Measurements from ENCODE around the gene KYAT1. TPM values are rescaled to one million over a fixed set of nuclear protein-coding genes. Genes with fewer than 3 reads are reported as not detected.

Gene KYAT1
- total and polyA plus RNA-seq, 2 of the 13 experiments (the other 11 are each of a cell fraction or from before 2014, with no cell fraction given): 9.2 to 46.5 TPM

DNA sequence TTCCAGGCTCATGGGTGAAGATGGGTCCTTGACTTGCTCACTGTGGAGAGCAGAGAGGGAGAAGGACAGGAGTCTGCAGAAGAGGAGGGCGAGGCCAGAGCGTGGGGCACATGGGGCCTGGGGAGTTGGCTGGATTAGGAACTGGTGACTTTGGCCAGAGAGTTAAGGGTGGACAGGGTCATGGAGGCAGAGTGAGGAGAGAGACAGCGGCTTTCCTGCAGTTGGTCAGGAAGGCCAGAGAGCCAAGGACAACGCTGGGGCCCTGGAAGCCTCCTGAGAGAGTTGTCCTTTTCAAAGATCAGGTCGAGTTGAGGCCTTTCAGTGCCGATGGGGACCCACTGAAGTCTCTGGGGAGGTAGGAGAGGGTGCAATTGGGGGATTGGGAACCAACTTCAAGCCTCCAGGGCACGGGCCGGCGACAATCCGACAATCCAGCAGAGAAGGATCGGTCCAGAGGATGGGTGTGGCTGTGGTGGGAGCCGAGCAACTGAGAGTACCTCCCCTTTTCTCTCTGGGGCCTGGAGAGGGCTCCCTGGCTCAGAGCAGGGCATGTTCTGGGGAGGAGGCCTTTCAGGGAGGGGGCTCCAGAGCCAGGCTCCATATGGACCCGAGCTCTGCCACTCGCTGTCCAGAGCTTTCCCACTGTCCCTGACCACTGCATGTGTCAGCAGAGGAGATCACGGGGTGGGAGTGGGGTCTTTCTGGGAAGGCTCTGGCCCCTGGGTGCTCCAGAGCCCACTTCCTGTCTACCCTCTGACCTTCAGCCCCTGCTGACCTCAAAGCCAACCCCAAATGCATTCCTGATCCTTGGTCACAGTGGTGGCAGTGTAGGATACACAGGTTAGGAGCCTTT is 31.5 kb upstream of the KYAT1 start (continued):
- TF ChIP-seq, protein P1, sequence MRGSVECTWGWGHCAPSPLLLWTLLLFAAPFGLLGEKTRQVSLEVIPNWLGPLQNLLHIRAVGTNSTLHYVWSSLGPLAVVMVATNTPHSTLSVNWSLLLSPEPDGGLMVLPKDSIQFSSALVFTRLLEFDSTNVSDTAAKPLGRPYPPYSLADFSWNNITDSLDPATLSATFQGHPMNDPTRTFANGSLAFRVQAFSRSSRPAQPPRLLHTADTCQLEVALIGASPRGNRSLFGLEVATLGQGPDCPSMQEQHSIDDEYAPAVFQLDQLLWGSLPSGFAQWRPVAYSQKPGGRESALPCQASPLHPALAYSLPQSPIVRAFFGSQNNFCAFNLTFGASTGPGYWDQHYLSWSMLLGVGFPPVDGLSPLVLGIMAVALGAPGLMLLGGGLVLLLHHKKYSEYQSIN (CRISPR knock-in tag; IDR thresholded peaks at IDR 0.05; ENCODE audit: borderline replicate concordance): no peak
- no peak for TF ChIP-seq TOPORS (CRISPR knock-in tag; IDR thresholded peaks at IDR 0.05)
- peak; percentile 57; the same call in 1 of the 2 replicates for TF ChIP-seq ZNF274 (CRISPR knock-in tag; IDR thresholded peaks at IDR 0.05)
- peak; percentile 54; the same call in 1 of the 2 replicates for TF ChIP-seq TBX2 (CRISPR knock-in tag; IDR thresholded peaks at IDR 0.05; ENCODE audit: borderline replicate concordance)
- TF ChIP-seq ARNTL (CRISPR knock-in tag; IDR thresholded peaks at IDR 0.05): no peak
- TF ChIP-seq NFE2L2 (IDR thresholded peaks at IDR 0.05; ENCODE audit: low read length): no peak
- TF ChIP-seq, protein P2, sequence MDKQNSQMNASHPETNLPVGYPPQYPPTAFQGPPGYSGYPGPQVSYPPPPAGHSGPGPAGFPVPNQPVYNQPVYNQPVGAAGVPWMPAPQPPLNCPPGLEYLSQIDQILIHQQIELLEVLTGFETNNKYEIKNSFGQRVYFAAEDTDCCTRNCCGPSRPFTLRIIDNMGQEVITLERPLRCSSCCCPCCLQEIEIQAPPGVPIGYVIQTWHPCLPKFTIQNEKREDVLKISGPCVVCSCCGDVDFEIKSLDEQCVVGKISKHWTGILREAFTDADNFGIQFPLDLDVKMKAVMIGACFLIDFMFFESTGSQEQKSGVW (CRISPR knock-in tag; IDR thresholded peaks at IDR 0.05; ENCODE audit: borderline replicate concordance): no peak
- TF ChIP-seq, protein P3, sequence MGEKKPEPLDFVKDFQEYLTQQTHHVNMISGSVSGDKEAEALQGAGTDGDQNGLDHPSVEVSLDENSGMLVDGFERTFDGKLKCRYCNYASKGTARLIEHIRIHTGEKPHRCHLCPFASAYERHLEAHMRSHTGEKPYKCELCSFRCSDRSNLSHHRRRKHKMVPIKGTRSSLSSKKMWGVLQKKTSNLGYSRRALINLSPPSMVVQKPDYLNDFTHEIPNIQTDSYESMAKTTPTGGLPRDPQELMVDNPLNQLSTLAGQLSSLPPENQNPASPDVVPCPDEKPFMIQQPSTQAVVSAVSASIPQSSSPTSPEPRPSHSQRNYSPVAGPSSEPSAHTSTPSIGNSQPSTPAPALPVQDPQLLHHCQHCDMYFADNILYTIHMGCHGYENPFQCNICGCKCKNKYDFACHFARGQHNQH (CRISPR knock-in tag; IDR thresholded peaks at IDR 0.05): 0 out of 2 replicates have a peak, but pooled peaks have one; percentile 27
- TF ChIP-seq MZF1 (CRISPR knock-in tag; IDR thresholded peaks at IDR 0.05; ENCODE audit: borderline replicate concordance): no peak
- peak; percentile 79 for TF ChIP-seq RARA (CRISPR knock-in tag; IDR thresholded peaks at IDR 0.05)
- TF ChIP-seq, protein P4, sequence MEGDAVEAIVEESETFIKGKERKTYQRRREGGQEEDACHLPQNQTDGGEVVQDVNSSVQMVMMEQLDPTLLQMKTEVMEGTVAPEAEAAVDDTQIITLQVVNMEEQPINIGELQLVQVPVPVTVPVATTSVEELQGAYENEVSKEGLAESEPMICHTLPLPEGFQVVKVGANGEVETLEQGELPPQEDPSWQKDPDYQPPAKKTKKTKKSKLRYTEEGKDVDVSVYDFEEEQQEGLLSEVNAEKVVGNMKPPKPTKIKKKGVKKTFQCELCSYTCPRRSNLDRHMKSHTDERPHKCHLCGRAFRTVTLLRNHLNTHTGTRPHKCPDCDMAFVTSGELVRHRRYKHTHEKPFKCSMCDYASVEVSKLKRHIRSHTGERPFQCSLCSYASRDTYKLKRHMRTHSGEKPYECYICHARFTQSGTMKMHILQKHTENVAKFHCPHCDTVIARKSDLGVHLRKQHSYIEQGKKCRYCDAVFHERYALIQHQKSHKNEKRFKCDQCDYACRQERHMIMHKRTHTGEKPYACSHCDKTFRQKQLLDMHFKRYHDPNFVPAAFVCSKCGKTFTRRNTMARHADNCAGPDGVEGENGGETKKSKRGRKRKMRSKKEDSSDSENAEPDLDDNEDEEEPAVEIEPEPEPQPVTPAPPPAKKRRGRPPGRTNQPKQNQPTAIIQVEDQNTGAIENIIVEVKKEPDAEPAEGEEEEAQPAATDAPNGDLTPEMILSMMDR (CRISPR knock-in tag; IDR thresholded peaks at IDR 0.05): peak; percentile 27; the same call in 1 of the 2 replicates
- TF ChIP-seq, protein P5, sequence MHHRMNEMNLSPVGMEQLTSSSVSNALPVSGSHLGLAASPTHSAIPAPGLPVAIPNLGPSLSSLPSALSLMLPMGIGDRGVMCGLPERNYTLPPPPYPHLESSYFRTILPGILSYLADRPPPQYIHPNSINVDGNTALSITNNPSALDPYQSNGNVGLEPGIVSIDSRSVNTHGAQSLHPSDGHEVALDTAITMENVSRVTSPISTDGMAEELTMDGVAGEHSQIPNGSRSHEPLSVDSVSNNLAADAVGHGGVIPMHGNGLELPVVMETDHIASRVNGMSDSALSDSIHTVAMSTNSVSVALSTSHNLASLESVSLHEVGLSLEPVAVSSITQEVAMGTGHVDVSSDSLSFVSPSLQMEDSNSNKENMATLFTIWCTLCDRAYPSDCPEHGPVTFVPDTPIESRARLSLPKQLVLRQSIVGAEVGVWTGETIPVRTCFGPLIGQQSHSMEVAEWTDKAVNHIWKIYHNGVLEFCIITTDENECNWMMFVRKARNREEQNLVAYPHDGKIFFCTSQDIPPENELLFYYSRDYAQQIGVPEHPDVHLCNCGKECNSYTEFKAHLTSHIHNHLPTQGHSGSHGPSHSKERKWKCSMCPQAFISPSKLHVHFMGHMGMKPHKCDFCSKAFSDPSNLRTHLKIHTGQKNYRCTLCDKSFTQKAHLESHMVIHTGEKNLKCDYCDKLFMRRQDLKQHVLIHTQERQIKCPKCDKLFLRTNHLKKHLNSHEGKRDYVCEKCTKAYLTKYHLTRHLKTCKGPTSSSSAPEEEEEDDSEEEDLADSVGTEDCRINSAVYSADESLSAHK (CRISPR knock-in tag; IDR thresholded peaks at IDR 0.05; ENCODE audit: borderline replicate concordance): no peak
- peak; percentile 34; the same call in 1 of the 2 replicates for TF ChIP-seq ZNF598 (CRISPR knock-in tag; IDR thresholded peaks at IDR 0.05; ENCODE audit: borderline replicate concordance)
- 0 out of 4 replicates have a peak, but pooled peaks of 1 of the 2 experiments have one; percentile 32 for TF ChIP-seq NR2F1 (CRISPR knock-in tag; IDR thresholded peaks at IDR 0.05)
- no peak for TF ChIP-seq RORA (CRISPR knock-in tag; IDR thresholded peaks at IDR 0.05)
- TF ChIP-seq ZNF605 (CRISPR knock-in tag; IDR thresholded peaks at IDR 0.05): peak; percentile 59; the same call in 1 of the 2 replicates
- no peak for TF ChIP-seq NFKBIZ (CRISPR knock-in tag; IDR thresholded peaks at IDR 0.05)
- TF ChIP-seq KDM5B (CRISPR knock-in tag; IDR thresholded peaks at IDR 0.05; ENCODE audit: borderline replicate concordance): peak; percentile 44; the same call in 1 of the 2 replicates
- no peak for TF ChIP-seq HNRNPK (IDR thresholded peaks at IDR 0.05; ENCODE audit: low read depth, low read length, poor library complexity, severe bottlenecking)
- no peak for TF ChIP-seq REL (CRISPR knock-in tag; conservative IDR thresholded peaks at IDR 0.05)
